Aorta (tissue), 5 donors: Measurements from ENCODE around the gene KRTAP12-2. TPM values are rescaled to one million over a fixed set of nuclear protein-coding genes. Genes with fewer than 3 reads are reported as not detected.
"Not testable (repeated sequence)": the region's sequence is repeated elsewhere in the genome, so short reads cannot be mapped to it uniquely, and the experiment has no call there.

Experiments
- ATAC-seq: fragments of 200-7000 bp; cut with Tn5 transposase; one replicate; pipeline ENCODE4 v1.9.1; 2022; ENCODE audit warnings: moderate library complexity; ENCODE audit not compliant: low FRiP score
- DNase-seq, 2 donors: peaks; one replicate each; pipeline ENCODE4 v3.0.0-alpha.2; 2020
- H3K27ac ChIP-seq, 2 donors: one replicate each; pipeline ENCODE4 v1.5.1; 2013; ENCODE audit warnings: low read length in 2 of 2, mild to moderate bottlenecking in 2 of 2, moderate library complexity in 2 of 2, control low read depth in 1 of 2, inconsistent platforms in 1 of 2, low read depth in 1 of 2
- H3K27me3 ChIP-seq, 2 donors: one replicate each; pipeline ENCODE4 v1.6.1; 2013; ENCODE audit warnings: control low read depth in 1 of 2, low read length in 1 of 2, mild to moderate bottlenecking in 1 of 2, moderate library complexity in 1 of 2; ENCODE audit not compliant: insufficient read depth in 2 of 2, control insufficient read depth in 1 of 2
- H3K36me3 ChIP-seq, 2 donors: one replicate each; pipeline ENCODE4 v1.6.1; 2013; ENCODE audit warnings: control low read depth in 1 of 2, low read length in 1 of 2, mild to moderate bottlenecking in 1 of 2; ENCODE audit not compliant: insufficient read depth in 2 of 2, control insufficient read depth in 1 of 2
- H3K4me1 ChIP-seq, 2 donors: one replicate each; pipeline ENCODE4 v1.6.1; 2013; ENCODE audit warnings: low read length in 2 of 2, control low read depth in 1 of 2, mild to moderate bottlenecking in 1 of 2, moderate library complexity in 1 of 2; ENCODE audit not compliant: insufficient read depth in 2 of 2, control insufficient read depth in 1 of 2
- H3K4me3 ChIP-seq, 2 donors: one replicate each; pipeline ENCODE4 v1.5.1; 2013; ENCODE audit warnings: low read length in 2 of 2, control low read depth in 1 of 2, mild to moderate bottlenecking in 1 of 2
- H3K9me3 ChIP-seq: one replicate; pipeline ENCODE4 v1.6.1; 2013; ENCODE audit warnings: mild to moderate bottlenecking, low read length; ENCODE audit not compliant: control insufficient read depth
- whole genome bisulfite sequencing, 2 donors: extraction: QIAGEN DNeasy Blood & Tissue Kit; methylation state at CpG; one replicate each; pipeline ENCODE4 v1.1.7; 2013; 5-methylcytosine and 5-hydroxymethylcytosine counted together
- intact Hi-C, 2 donors: fragments of 100-400 bp; cut with DNase I; formaldehyde crosslinking; loops; one replicate each; pipeline versions ENCODE4 v1.14.2 to v1.15.0; 2022
- polyA plus RNA-seq, 2 donors: library from polyadenylated mRNA; stranded (reverse); fragments of 200-250 nt; gene quantifications; one replicate each; pipeline ENCODE4 v1.2.3, GENCODE V29; 2013
- total RNA-seq, 2 donors: library from RNA; stranded (reverse); fragmentation: NEBNext Ultra II Directional; extraction: Animal tissue kit (Norgen Biotek cat#: 25700); gene quantifications; one replicate each; pipeline ENCODE4 v1.2.1, GENCODE V29; 2021
- donor health status: healthy with polysubstance abuse.
- donor health status: Bipolar disorder and iron deficiency.
- donor health status: DM: no; HTN: no; CAD: no.
- donor health status: DM: no; HTN: no; CAD: no.
- donor health status: DM: yes; HTN: yes; CAD: no.

The KRTAP12-2 gene
- total and polyA plus RNA-seq, 4 donors = not detected

GRCh38 chr21:44697811-44698734 lies 31.3 kb upstream of the KRTAP12-2 start:
- H3K9me3 ChIP-seq = no peaks in the 10 kb centered on the region
- intact Hi-C loops = no loop called here

GRCh38 chr21:44697172-44697810 lies 30.6 kb upstream of the KRTAP12-2 start, which contains the start of gene KRTAP10-12:
Gene KRTAP10-12, plus strand, starts transcription at chr21:44697172. Its CDS starts 30 bp downstream, at chr21:44697202.
- H3K27ac ChIP-seq, H3K4me1 ChIP-seq, H3K27me3 ChIP-seq, H3K4me3 ChIP-seq, H3K36me3 ChIP-seq, intact Hi-C loops, DNase-seq, H3K9me3 ChIP-seq, ATAC-seq: not testable (repeated sequence)
- WGBS, 2 donors = 45 to 54% methylated on average over 16 to 21 of the region's 21 CpGs

More at GRCh38 chr21:44697811-44698734, 31.3 kb upstream of the KRTAP12-2 start:
- ATAC-seq (no peak), DNase-seq (no peak)
- no peaks in the 10 kb centered on the region for H3K36me3 ChIP-seq
- H3K4me3 ChIP-seq = no peak overlapping the region
- no peaks in the 10 kb centered on the region for H3K4me1 ChIP-seq
- H3K27me3 ChIP-seq = no peaks in the 10 kb centered on the region
- WGBS, 2 donors = 36 to 47% methylated on average over 34 to 35 of the region's 35 CpGs
- H3K27ac ChIP-seq = no peak overlapping the region

GRCh38 chr21:44696572-44696971 lies 29.8 kb upstream of the KRTAP12-2 start:
- no peak for DNase-seq
- H3K36me3 ChIP-seq = no peaks in the 10 kb centered on the region
- 80 to 81% methylated on average over 10 of the region's 10 CpGs for WGBS, 2 donors
- intact Hi-C loops = no loop called here
- no peaks in the 10 kb centered on the region for H3K4me1 ChIP-seq
- no peak overlapping the region for H3K4me3 ChIP-seq
- H3K27me3 ChIP-seq = no peaks in the 10 kb centered on the region
- no peak for ATAC-seq
- H3K9me3 ChIP-seq = no peaks in the 10 kb centered on the region
- no peak overlapping the region for H3K27ac ChIP-seq

GRCh38 chr21:44695641-44696040 lies 28.9 kb upstream of the KRTAP12-2 start:
- H3K9me3 ChIP-seq = no peaks in the 10 kb centered on the region
- WGBS, 2 donors = 88 to 91% methylated on average over 8 of the region's 8 CpGs
- no peak for ATAC-seq
- DNase-seq = no peak
- intact Hi-C loops = no loop called here
- H3K4me3 ChIP-seq = no peak overlapping the region
- H3K36me3 ChIP-seq = no peaks in the 10 kb centered on the region
- H3K4me1 ChIP-seq = no peaks in the 10 kb centered on the region
- H3K27ac ChIP-seq = no peak overlapping the region
- H3K27me3 ChIP-seq = no peaks in the 10 kb centered on the region

- Histone ChIP-seq H3K27me3 (no peaks in the 10 kb centered on the region), H3K27ac (no peak overlapping the region), H3K4me1 (no peaks in the 10 kb centered on the region), H3K36me3 (no peaks in the 10 kb centered on the region), H3K4me3 (no peak overlapping the region), H3K9me3 (no peaks in the 10 kb centered on the region)
- ATAC-seq (no peak), DNase-seq (no peak)
- intact Hi-C loops = no loop called here
- WGBS, 2 donors = 81 to 84% methylated on average over 8 of the region's 8 CpGs
Observed at GRCh38 chr21:44695184-44695583, 28.5 kb upstream of the KRTAP12-2 start.

GRCh38 chr21:44694776-44695175 lies 28.0 kb upstream of the KRTAP12-2 start:
- intact Hi-C loops = no loop called here
- no peak for DNase-seq
- H3K27me3 ChIP-seq = no peaks in the 10 kb centered on the region
- no peak for ATAC-seq
- no peaks in the 10 kb centered on the region for H3K4me1 ChIP-seq
- WGBS, 2 donors = 70 to 71% methylated on average over 11 of the region's 11 CpGs
- H3K36me3 ChIP-seq = no peaks in the 10 kb centered on the region
- H3K9me3 ChIP-seq = no peaks in the 10 kb centered on the region
- H3K4me3 ChIP-seq = no peak overlapping the region
- no peak overlapping the region for H3K27ac ChIP-seq

- no peaks in the 10 kb centered on the region for H3K9me3 ChIP-seq
- H3K36me3 ChIP-seq = no peaks in the 10 kb centered on the region
- intact Hi-C loops = no loop called here
- DNase-seq (no peak), ATAC-seq (no peak)
- H3K27ac ChIP-seq = no peak overlapping the region
- no peaks in the 10 kb centered on the region for H3K4me1 ChIP-seq
- H3K27me3 ChIP-seq = no peaks in the 10 kb centered on the region
- 48 to 49% methylated on average over 2 of the region's 2 CpGs for WGBS, 2 donors
- no peak overlapping the region for H3K4me3 ChIP-seq
Observed at GRCh38 chr21:44692798-44693512, 26.2 kb upstream of the KRTAP12-2 start.

GRCh38 chr21:44691686-44692085 lies 25.0 kb upstream of the KRTAP12-2 start:
- Histone ChIP-seq H3K4me1 (no peaks in the 10 kb centered on the region), H3K9me3 (no peaks in the 10 kb centered on the region), H3K36me3 (no peaks in the 10 kb centered on the region), H3K4me3 (no peak overlapping the region), H3K27me3 (no peaks in the 10 kb centered on the region), H3K27ac (no peak overlapping the region)
- no peak for ATAC-seq
- intact Hi-C loops = no loop called here
- whole genome bisulfite sequencing, 2 donors = 43 to 46% methylated on average over 2 of the region's 2 CpGs
- no peak for DNase-seq
